DND-41 (cell line): ENCODE data around the gene RACK1.

Experiments
- CTCF ChIP-seq: IDR thresholded peaks from 2 replicates; pipeline ENCODE4 v1.5.1; 2012; ENCODE audit warnings: borderline replicate concordance, low read length, moderate library complexity, mild to moderate bottlenecking; ENCODE audit not compliant: poor library complexity, severe bottlenecking; ENCODE audit errors: extremely low read depth
- EZH2 ChIP-seq: IDR thresholded peaks from 3 replicates; pipeline ENCODE4 v1.6.1; 2012; ENCODE audit warnings: borderline replicate concordance, low read depth, mild to moderate bottlenecking, moderate library complexity, low read length, inconsistent platforms; ENCODE audit not compliant: severe bottlenecking

GRCh38 chr5:181231432-181231831 is 12.3 kb downstream of the RACK1 start:
- TF ChIP-seq CTCF (no peak), EZH2 (no peak)
